Neural cell (in vitro differentiated cells): Measurements from ENCODE around the gene MOB3A. TPM values are rescaled to one million over a fixed set of nuclear protein-coding genes. Genes with fewer than 3 reads are reported as not detected.

ENCODE experiments used
- H2AFZ ChIP-seq: fragments of 200-600, 300-800 bp; sonication (generic), shearing (Covaris generic); 2 replicates; pipeline ENCODE4 v1.6.0; 2014; ENCODE audit warnings: low read depth, mild to moderate bottlenecking, antibody characterized with exemption, low read length, moderate library complexity
- H3F3A ChIP-seq: fragments of 200-600 bp; shearing (Covaris generic); 2 replicates; pipeline ENCODE4 v1.6.1; 2016; ENCODE audit warnings: mild to moderate bottlenecking, moderate library complexity, mixed read lengths, antibody characterized with exemption, low read length; ENCODE audit not compliant: insufficient read depth, poor library complexity, severe bottlenecking
- H3K27ac ChIP-seq: fragments of 200-600, 300-800 bp; sonication (generic), shearing (Covaris generic); 2 replicates; pipeline ENCODE4 v1.5.1; 2014; ENCODE audit warnings: mild to moderate bottlenecking, low read length, moderate library complexity
- H3K27me3 ChIP-seq: fragments of 300-800, 200-600 bp; sonication (generic), shearing (Covaris generic); 2 replicates; pipeline ENCODE4 v1.6.0; 2014; ENCODE audit warnings: mild to moderate bottlenecking, low read depth, low read length, moderate library complexity; ENCODE audit not compliant: insufficient read depth
- H3K36me3 ChIP-seq: fragments of 300-800, 200-600 bp; sonication (generic), shearing (Covaris generic); 2 replicates; pipeline ENCODE4 v1.5.1; 2014; ENCODE audit warnings: mild to moderate bottlenecking, antibody characterized with exemption, low read length, moderate library complexity; ENCODE audit not compliant: insufficient read depth
- H3K4me2 ChIP-seq: fragments of 300-800, 200-600 bp; sonication (generic), shearing (Covaris generic); 2 replicates; pipeline ENCODE4 v1.6.0; 2014; ENCODE audit warnings: mild to moderate bottlenecking, low read length
- H3K4me3 ChIP-seq: fragments of 300-800, 200-600 bp; sonication (generic), shearing (Covaris generic); 2 replicates; pipeline ENCODE4 v1.5.1; 2014; ENCODE audit warnings: mild to moderate bottlenecking, low read length, moderate library complexity
- H3K79me2 ChIP-seq: fragments of 200-600 bp; shearing (Covaris generic); replicated peaks from 2 replicates; pipeline ENCODE4 v1.6.0; 2014; ENCODE audit warnings: mild to moderate bottlenecking, low read length, moderate library complexity; ENCODE audit not compliant: insufficient read depth
- H3K9ac ChIP-seq: fragments of 300-800, 200-600 bp; sonication (generic), shearing (Covaris generic); 2 replicates; pipeline ENCODE4 v1.6.1; 2016; ENCODE audit warnings: mild to moderate bottlenecking, low read length, mixed read lengths
- H3K9me2 ChIP-seq: fragments of 200-600 bp; shearing (Covaris generic); 2 replicates; pipeline ENCODE4 v1.6.1; 2016; ENCODE audit warnings: mild to moderate bottlenecking, low read length, mixed read lengths; ENCODE audit not compliant: insufficient read depth
- H3K9me3 ChIP-seq: fragments of 200-600, 300-800 bp; sonication (generic), shearing (Covaris generic); 2 replicates; pipeline ENCODE4 v1.6.1; 2016; ENCODE audit warnings: mild to moderate bottlenecking, mixed run types, low read length, moderate library complexity, mixed read lengths
- H4K20me1 ChIP-seq: fragments of 200-600 bp; shearing (Covaris generic); 2 replicates; pipeline ENCODE4 v1.6.1; 2016; ENCODE audit warnings: mild to moderate bottlenecking, mixed run types; ENCODE audit not compliant: insufficient read depth
- CTCF ChIP-seq: fragments of 450-650 bp; IDR thresholded peaks from 2 replicates; pipeline ENCODE4 v1.5.1; 2014; ENCODE audit warnings: antibody characterized with exemption, mild to moderate bottlenecking, moderate library complexity; ENCODE audit not compliant: poor library complexity, severe bottlenecking
- EP300 ChIP-seq: fragments of 450-650 bp; conservative IDR thresholded peaks from 2 replicates; pipeline ENCODE4 v1.6.1; 2014; ENCODE audit warnings: antibody characterized with exemption, mild to moderate bottlenecking, moderate library complexity; ENCODE audit not compliant: poor library complexity, severe bottlenecking
- EZH2 ChIP-seq: fragments of 200-600, 300-800 bp; shearing (Covaris generic), sonication (generic); IDR thresholded peaks from 2 replicates; pipeline ENCODE4 v1.6.1; 2014; ENCODE audit warnings: antibody characterized with exemption, low read length, borderline replicate concordance, mild to moderate bottlenecking; ENCODE audit not compliant: insufficient read depth, poor library complexity, severe bottlenecking
- MXI1 ChIP-seq: fragments of 450-650 bp; conservative IDR thresholded peaks from 2 replicates; pipeline ENCODE4 v1.6.1; 2014; ENCODE audit warnings: antibody characterized with exemption, mild to moderate bottlenecking; ENCODE audit not compliant: poor library complexity, severe bottlenecking
- POLR2AphosphoS5 ChIP-seq: IDR thresholded peaks from 2 replicates; pipeline ENCODE4 v1.6.1; 2012
- RAD21 ChIP-seq: fragments of 450-650 bp; conservative IDR thresholded peaks from 2 replicates; pipeline ENCODE4 v1.6.1; 2014; ENCODE audit warnings: antibody characterized with exemption, mild to moderate bottlenecking, moderate library complexity
- REST ChIP-seq: IDR thresholded peaks from 2 replicates; pipeline ENCODE4 v1.6.1; 2012; ENCODE audit warnings: borderline replicate concordance
- SMC3 ChIP-seq: fragments of 450-650 bp; conservative IDR thresholded peaks from 2 replicates; pipeline ENCODE4 v1.6.1; 2014; ENCODE audit warnings: antibody characterized with exemption, mild to moderate bottlenecking, moderate library complexity; ENCODE audit not compliant: poor library complexity
- TAF1 ChIP-seq: IDR thresholded peaks from 2 replicates; pipeline ENCODE4 v1.6.1; 2012; ENCODE audit warnings: low read depth
- polyA plus RNA-seq: library from polyadenylated mRNA; depleted of rRNA; stranded (reverse); fragments of >200 nt; gene quantifications from 2 replicates; pipeline ENCODE4 v1.2.3, GENCODE V29; 2014

The MOB3A gene
- polyA plus RNA-seq, 1 donor from 2014 or later, result 5.8 TPM

- H3K36me3 ChIP-seq, result no peaks in the 10 kb centered on the region
- no peak overlapping the region for H3K4me3 ChIP-seq
- TF ChIP-seq RAD21 (no peak), EZH2 (no peak), TAF1 (no peak), CTCF (no peak), EP300 (no peak), SMC3 (no peak), POLR2AphosphoS5 (no peak), REST (no peak), MXI1 (no peak)
- no peaks in the 10 kb centered on the region for H3K27me3 ChIP-seq
- H3K9me2 ChIP-seq, result no peaks in the 10 kb centered on the region
- H3K9ac ChIP-seq, result no peak overlapping the region
- H4K20me1 ChIP-seq, result no peaks in the 10 kb centered on the region
- no peak overlapping the region for H2AFZ ChIP-seq
- no peaks in the 10 kb centered on the region for H3K9me3 ChIP-seq
- H3K79me2 ChIP-seq, result no peaks in the 10 kb centered on the region
- no peak overlapping the region for H3K27ac ChIP-seq
- no peaks in the 10 kb centered on the region for H3F3A ChIP-seq
- no peak overlapping the region for H3K4me2 ChIP-seq
Observed at GRCh38 chr19:2063824-2064223, 32.3 kb downstream of the MOB3A start.

- H3K36me3 ChIP-seq, result no peaks in the 10 kb centered on the region
- H2AFZ ChIP-seq, result no peak overlapping the region
- H3K9me3 ChIP-seq, result no peaks in the 10 kb centered on the region
- peak overlapping the region; percentile 99 for H3K27ac ChIP-seq
- no peaks in the 10 kb centered on the region for H3K27me3 ChIP-seq
- no peaks in the 10 kb centered on the region for H3K9me2 ChIP-seq
- no peaks in the 10 kb centered on the region for H4K20me1 ChIP-seq
- H3K4me3 ChIP-seq, result peak overlapping the region; percentile 91
- no peak for TF ChIP-seq RAD21
- no peak for TF ChIP-seq MXI1
- TF ChIP-seq SMC3, result no peak
- TF ChIP-seq POLR2AphosphoS5, result no peak
- TF ChIP-seq EZH2, result no peak
- no peak for TF ChIP-seq REST
- TF ChIP-seq CTCF, result no peak
- no peak for TF ChIP-seq EP300
- TF ChIP-seq TAF1, result no peak
- no peaks in the 10 kb centered on the region for H3K79me2 ChIP-seq
- H3K9ac ChIP-seq, result peak overlapping the region; percentile 90
- no peaks in the 10 kb centered on the region for H3F3A ChIP-seq
- H3K4me2 ChIP-seq, result no peak overlapping the region
Observed at GRCh38 chr19:2062770-2063169, 33.4 kb downstream of the MOB3A start.
